GM21381 (cell line): ENCODE measurements around the gene SLC2A13.

Experiments used
- ATAC-seq: cut with Tn5 transposase; IDR thresholded peaks from one replicate; pipeline ENCODE4 v1.9.1; 2021; ENCODE audit warnings: mild to moderate bottlenecking, moderate library complexity; ENCODE audit not compliant: unreplicated experiment

SLC2A13 gene

GRCh38 chr12:40105515-40106201 lies at the start of gene SLC2A13:
TSS of gene SLC2A13 (minus strand) at chr12:40106081. CDS start at chr12:40105808, 273 bp downstream.
- ATAC-seq, result peak; percentile 83

GRCh38 chr12:40154381-40154780 lies 48.5 kb upstream of the SLC2A13 start:
- ATAC-seq, result no peak

GRCh38 chr12:40153432-40153831 lies 47.6 kb upstream of the SLC2A13 start:
- ATAC-seq, result no peak

GRCh38 chr12:40152783-40153383 lies 47.0 kb upstream of the SLC2A13 start:
- no peak for ATAC-seq

GRCh38 chr12:40149673-40150260 lies 43.9 kb upstream of the SLC2A13 start:
- no peak for ATAC-seq

GRCh38 chr12:40146800-40147797 lies 41.2 kb upstream of the SLC2A13 start:
- ATAC-seq, result no peak

GRCh38 chr12:40145896-40146295 lies 40.0 kb upstream of the SLC2A13 start:
- no peak for ATAC-seq

GRCh38 chr12:40144023-40144422 lies 38.1 kb upstream of the SLC2A13 start:
- ATAC-seq, result no peak

- no peak for ATAC-seq
Measured at GRCh38 chr12:40142001-40142744, 36.3 kb upstream of the SLC2A13 start.

GRCh38 chr12:40138526-40138925 lies 32.6 kb upstream of the SLC2A13 start:
- no peak for ATAC-seq

GRCh38 chr12:40137252-40137651 lies 31.4 kb upstream of the SLC2A13 start:
- ATAC-seq, result peak; percentile 91

GRCh38 chr12:40127408-40127807 lies 21.5 kb upstream of the SLC2A13 start:
- ATAC-seq, result no peak

GRCh38 chr12:40123496-40123895 lies 17.6 kb upstream of the SLC2A13 start:
- ATAC-seq, result no peak

GRCh38 chr12:40122842-40123241 lies 17.0 kb upstream of the SLC2A13 start:
- no peak for ATAC-seq

- ATAC-seq, result peak; percentile 91
Measured at GRCh38 chr12:40117818-40118217, 11.9 kb upstream of the SLC2A13 start.

GRCh38 chr12:40110586-40110985 lies 4.7 kb upstream of the SLC2A13 start:
- ATAC-seq, result no peak

- ATAC-seq, result no peak
Measured at GRCh38 chr12:40107803-40108620, 2.1 kb upstream of the SLC2A13 start.

- ATAC-seq, result no peak
Measured at GRCh38 chr12:40107098-40107802, 1.4 kb upstream of the SLC2A13 start.

GRCh38 chr12:40106655-40107054 lies 774 bp upstream of the SLC2A13 start:
- no peak for ATAC-seq
